ENCODE measurements around the gene SLIT2.

SLIT2 gene

DNA sequence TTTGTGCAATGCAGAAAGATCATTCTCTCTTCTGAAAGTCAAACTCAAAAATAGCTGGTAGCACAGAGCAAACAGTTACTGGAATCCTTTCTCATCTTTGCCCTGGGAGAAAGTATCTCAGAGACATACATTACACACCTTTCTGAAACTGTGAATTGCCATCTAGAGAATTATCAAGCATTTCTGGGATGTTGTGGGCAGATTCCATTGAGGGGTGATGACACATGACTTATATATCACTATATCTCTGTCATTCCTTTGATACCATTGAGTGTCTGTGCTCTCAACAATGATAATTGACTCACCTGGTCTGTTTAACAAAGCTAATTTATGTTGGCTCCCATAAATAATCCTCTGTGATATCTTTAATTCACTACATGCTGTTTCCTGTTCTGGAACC is 13.0 kb downstream of the SLIT2 start:
- DNase-seq (ENCODE audit: low spot score) = no peak

DNA sequence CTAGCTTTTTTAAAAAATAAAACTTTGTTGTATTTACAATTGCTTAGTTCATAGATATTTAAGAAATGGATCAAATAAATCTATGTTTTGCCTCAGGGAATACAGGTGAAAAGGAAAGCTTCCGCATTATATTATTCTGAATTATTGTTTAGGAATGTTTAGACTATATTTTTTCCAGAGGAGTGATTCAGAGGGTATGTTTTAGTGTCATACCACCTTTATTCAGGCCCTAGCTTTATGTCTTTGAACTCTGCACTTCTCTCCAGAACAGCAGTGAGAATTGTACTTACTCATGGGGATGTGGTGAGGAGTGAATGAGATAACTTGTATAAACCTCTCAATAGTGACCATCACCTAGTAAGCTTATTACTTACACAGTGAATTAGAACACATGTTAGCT is 14.0 kb downstream of the SLIT2 start:
- no peak for DNase-seq (ENCODE audit: low spot score)

DNA sequence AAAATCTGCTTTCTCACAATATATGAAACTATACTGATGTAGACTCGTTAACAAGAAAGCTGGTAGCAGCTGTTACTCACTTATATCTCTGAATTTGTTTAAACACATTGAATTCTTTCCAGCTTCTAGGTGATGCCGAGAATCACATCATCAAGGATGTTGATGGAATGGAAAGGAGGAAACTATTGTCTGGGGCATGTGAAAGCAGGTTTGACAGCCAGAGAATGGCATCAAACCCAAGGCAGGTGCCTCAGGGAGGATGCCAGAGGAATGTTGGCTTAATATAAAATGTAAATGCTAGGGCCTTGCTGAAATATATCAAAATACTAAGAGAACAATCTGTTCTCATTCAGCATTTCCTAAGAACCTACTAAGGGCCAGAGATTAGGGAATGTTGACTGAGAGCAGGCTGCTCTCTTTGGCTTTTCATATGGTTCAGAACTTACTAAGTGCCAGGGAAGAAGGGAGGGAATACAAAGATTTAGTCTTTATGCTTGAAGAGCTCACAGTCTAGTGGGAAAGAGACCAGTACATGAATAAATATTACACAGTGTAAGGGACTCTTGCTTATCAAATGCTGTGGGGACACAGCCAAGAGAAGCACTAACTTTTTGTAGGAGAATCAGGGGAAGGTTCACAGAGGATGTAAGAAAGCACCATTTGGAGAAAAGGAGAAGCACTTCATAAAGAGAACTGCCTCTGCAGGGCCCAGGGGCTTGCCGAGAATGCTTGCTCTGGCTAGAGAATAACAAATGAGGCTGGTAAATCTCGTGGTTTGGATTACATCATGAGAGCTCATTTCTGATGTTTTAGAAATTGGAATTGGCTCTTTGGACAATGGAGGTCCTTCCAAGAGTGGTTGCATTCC is 14.7 kb downstream of the SLIT2 start:
- no peak for DNase-seq (ENCODE audit: low spot score)

- no peak for DNase-seq (ENCODE audit: low spot score)
These were observed 16.3 kb downstream of the SLIT2 start for GRCh38 chr4:20268028-20268427.

- DNase-seq (ENCODE audit: low spot score) = no peak
These were observed 17.6 kb downstream of the SLIT2 start for GRCh38 chr4:20269320-20269719.

GRCh38 chr4:20271950-20272349 is 20.2 kb downstream of the SLIT2 start:
- no peak for DNase-seq (ENCODE audit: low spot score)

DNA sequence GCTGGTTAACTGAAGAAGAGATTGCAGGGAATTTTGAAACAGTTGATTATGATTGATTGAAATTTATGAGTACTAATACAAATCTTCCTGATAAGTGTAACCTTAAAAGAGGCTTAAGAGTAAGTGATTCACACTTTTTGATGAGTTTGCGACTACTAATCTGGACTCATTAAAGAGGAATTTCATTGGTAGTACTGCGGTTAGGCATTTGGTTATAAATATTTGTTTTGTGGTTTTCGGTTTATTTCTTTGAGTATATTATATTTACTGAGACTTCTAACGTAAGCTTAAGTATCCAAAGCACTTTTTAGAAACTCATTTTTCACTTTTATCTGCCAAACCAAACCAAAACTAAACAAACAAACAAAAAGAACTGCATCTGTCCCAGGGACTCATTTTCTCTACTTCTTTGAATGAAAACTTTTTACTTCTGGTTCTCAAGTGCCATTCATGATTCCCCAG is 20.7 kb downstream of the SLIT2 start:
- DNase-seq (ENCODE audit: low spot score) = no peak

GRCh38 chr4:20273793-20274192 is 22.1 kb downstream of the SLIT2 start:
- DNase-seq (ENCODE audit: low spot score) = no peak

- no peak for DNase-seq (ENCODE audit: low spot score)
These were observed 25.1 kb downstream of the SLIT2 start for GRCh38 chr4:20276848-20277247.

- DNase-seq (ENCODE audit: low spot score) = no peak
These were observed 26.5 kb downstream of the SLIT2 start for GRCh38 chr4:20278195-20278594.

GRCh38 chr4:20279381-20279780 is 27.7 kb downstream of the SLIT2 start:
- DNase-seq (ENCODE audit: low spot score) = no peak

GRCh38 chr4:20281453-20281852 is 29.7 kb downstream of the SLIT2 start:
- DNase-seq (ENCODE audit: low spot score) = no peak

GRCh38 chr4:20283039-20283438 is 31.3 kb downstream of the SLIT2 start:
- DNase-seq (ENCODE audit: low spot score) = no peak

GRCh38 chr4:20284990-20285389 is 33.3 kb downstream of the SLIT2 start:
- DNase-seq (ENCODE audit: low spot score) = no peak

- DNase-seq (ENCODE audit: low spot score) = no peak
These were observed 35.5 kb downstream of the SLIT2 start for GRCh38 chr4:20287246-20287645.

DNA sequence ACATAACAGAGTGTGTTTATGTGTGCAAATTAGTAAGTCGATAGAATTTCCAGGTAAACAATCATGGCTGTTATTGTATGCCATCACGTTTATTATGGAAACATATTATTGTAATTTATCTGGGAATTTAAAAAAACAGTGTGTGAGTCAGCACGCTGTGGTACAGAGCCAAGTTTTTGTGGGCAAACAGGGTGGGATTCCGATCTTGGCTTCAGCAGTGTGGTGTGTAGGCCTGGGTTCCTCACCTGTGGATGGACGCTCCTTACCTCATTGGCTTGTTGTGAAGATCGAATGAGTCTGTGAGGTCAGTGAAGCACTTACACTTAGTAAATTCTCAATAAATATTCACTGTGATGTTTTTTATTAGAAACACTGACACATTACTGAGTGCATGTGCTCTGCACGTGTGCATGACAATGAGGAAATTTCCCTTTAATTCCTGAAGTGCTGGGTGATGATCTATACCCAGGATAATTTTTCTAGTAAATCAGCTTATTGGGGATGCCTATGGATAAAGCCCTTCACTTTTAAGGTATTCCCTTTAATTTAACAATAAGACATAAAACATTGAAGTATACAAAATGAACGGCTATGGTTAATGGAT is 36.4 kb downstream of the SLIT2 start:
- DNase-seq (ENCODE audit: low spot score) = no peak

- DNase-seq (ENCODE audit: low spot score) = no peak
These were observed 37.3 kb downstream of the SLIT2 start for GRCh38 chr4:20288846-20289512.

- no peak for DNase-seq (ENCODE audit: low spot score)
These were observed 38.1 kb downstream of the SLIT2 start for GRCh38 chr4:20289782-20290181.

DNA sequence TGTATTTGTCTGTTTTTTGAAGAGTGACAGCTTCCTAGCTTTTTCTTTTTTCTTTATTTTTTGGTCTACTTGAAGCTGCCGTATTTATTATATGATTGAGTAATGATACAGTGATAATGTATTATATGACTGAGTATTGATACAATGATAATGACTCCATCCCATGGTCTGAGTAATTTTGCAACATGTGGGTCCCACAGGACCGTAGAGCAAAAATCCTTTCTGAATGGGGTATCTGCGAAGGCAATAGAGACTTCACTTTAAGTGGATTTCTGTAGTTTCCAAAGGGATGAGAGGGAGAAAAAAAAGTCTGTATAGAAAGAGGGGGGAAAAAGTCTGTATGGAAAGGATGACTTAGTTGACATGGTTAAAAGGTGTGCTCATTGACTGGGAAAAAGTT is 41.0 kb downstream of the SLIT2 start:
- no peak for DNase-seq (ENCODE audit: low spot score)

GRCh38 chr4:20297261-20297660 is 45.6 kb downstream of the SLIT2 start:
- DNase-seq (ENCODE audit: low spot score) = no peak

- no peak for DNase-seq (ENCODE audit: low spot score)
These were observed 46.1 kb downstream of the SLIT2 start for GRCh38 chr4:20297783-20298182.

DNA sequence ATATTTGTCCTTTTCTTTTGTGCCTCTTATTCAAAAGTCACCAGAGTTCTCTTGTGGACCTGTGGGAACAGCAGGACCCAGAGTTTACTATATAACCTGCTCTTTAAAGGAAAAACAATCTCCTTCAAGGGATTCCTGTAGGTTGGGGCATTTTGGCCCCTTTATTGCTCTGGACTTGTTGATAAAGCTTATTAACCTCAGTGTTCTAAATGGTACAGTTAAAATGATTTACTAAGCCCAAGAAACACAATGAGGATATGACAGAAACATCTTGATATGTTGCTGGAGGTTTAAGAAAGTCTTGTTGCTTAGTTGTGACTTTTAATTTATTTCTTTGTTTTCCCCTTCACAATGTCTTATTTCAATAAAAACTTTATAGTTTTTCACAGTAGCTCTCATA is 46.8 kb downstream of the SLIT2 start:
- no peak for DNase-seq (ENCODE audit: low spot score)

DNA sequence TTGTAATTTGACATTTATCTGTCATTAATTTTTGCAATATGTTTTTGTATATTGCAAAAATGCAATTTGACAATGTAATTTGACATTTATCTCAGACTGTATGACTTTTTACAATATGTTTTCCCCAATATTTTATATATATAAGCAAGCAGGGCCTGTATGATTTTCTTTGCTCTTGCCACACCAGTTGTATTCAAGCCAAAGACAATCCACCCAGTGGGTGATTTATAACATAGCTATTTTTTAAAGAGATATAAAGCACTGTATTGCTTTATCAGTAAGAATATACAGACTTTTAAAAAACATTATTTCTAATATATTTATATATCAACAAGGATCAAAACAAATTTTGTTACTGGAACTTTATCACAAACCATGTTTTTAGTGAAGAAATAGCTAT is 47.3 kb downstream of the SLIT2 start:
- no peak for DNase-seq (ENCODE audit: low spot score)
